ENCODE data around the gene RIMS4.
"Not testable (repeated sequence)": the region's sequence is repeated elsewhere in the genome, so short reads cannot be mapped to it uniquely, and the experiment has no call there.

RIMS4 gene

GRCh38 chr20:44763798-44764197 is 46.5 kb downstream of the RIMS4 start:
- DNase-seq (ENCODE audit: low read depth in 2 of 2) = not testable (repeated sequence)

GRCh38 chr20:44762466-44763140 is 47.7 kb downstream of the RIMS4 start:
- DNase-seq (ENCODE audit: low read depth in 2 of 2) = no peak

GRCh38 chr20:44761423-44761822 is 48.9 kb downstream of the RIMS4 start:
- no peak for DNase-seq (ENCODE audit: low read depth in 2 of 2)

- DNase-seq (ENCODE audit: low read depth in 2 of 2) = no peak
These were observed 50.8 kb downstream of the RIMS4 start for GRCh38 chr20:44759595-44759994.

DNA sequence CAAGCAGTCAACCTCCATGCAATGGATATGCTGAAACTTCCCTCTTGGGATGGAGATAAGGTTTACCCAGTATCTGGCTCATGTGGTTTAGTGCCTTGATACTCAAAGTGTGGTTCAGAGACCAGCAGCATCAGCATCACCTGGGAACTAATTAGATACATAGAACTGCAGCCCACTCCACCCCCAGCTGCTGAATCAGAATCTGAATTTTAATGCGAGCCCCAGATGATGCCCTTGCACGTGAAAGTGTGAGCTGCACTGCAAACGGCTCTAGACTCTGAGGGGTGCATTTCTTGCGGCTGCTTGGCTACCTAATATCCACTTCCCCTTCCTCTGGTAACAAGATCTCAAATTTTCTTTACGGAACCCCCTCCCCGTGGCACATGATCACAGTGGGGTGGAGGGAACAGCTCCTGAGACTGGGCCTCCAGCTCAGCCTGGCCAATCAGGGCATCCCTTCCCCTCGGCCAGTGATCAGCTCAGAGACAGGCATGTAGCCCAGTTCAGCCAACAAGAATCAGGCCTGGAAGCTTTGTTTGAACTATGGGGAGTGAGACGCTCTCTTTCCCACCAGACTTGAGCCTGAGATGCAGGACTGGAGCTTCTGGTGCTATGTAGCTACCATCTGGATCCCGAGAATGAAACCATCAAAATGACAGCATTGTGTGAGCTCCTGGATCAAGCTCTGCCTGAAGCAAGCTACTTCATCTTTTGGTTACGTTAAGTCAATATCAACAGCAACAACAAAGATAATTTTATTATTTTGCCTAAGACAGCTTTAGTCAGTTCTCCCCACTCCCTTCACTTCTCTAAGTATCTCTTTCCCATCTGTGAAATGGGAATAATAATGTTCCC is 51.9 kb downstream of the RIMS4 start:
- DNase-seq (ENCODE audit: low read depth in 2 of 2) = no peak

GRCh38 chr20:44756956-44757355 is 53.4 kb downstream of the RIMS4 start:
- no peak for DNase-seq (ENCODE audit: low read depth in 2 of 2)

- DNase-seq (ENCODE audit: low read depth in 2 of 2) = no peak
These were observed 54.2 kb downstream of the RIMS4 start for GRCh38 chr20:44756011-44756688.

DNA sequence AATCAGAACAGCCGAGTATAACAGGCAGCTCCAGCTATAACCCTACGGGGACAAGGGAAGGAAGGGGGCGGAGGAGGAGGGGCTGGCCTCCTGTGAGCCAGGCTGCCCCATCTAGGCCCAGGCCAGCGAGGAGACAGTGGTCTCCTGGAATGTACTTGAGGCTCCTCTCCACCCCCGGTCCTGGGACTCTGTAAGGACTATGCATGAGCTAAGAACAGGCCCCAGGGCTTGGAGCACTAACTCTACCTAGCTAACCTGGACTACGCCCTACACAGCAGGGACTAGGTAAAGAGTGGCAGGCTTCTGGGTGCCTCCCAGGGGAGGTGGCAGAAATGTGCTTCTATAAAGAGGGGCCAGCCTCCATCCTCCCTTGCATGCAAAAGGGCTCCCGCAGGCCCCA is 55.8 kb downstream of the RIMS4 start:
- DNase-seq (ENCODE audit: low read depth in 2 of 2) = no peak

DNA sequence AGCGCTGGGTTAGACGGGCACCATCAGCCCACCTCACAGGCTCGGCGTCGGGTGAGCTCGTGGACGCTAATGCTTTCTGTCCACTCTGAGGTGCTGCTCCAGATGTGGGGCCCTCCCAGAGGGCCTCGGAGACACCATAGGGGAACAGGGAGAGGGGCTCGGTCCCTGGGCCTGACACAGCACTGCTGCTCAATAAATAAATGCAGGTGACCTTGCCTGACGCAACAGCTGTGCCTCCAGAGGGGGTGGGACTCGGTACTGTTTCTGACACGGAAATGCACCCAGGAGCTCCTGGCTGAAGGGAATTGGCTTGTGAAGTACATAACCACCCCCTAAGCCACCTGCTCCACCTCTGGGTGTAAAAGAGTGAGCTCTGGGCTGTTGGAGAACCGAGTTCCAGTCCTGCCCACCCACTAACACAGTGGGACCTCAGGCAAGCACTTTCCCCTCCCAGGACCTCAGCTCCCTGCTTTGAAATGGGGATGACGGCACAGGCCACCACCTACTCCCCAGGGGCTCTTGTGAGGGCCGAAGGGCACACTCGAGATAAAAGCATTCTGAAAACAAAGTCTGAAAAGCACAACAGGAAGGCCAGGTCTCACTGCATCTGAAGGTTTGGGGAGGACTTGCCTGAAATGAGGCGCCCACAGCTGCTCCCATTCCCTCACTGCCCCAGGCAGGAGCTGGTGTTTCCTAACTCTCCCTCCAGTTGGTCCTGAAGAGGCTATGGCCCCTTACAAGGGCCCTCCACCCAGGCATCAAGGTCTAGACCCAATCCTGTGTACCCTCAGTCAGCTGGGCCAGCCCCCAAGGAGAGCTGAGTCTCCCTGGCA is 58.0 kb downstream of the RIMS4 start:
- DNase-seq (ENCODE audit: low read depth in 2 of 2) = no peak

DNA sequence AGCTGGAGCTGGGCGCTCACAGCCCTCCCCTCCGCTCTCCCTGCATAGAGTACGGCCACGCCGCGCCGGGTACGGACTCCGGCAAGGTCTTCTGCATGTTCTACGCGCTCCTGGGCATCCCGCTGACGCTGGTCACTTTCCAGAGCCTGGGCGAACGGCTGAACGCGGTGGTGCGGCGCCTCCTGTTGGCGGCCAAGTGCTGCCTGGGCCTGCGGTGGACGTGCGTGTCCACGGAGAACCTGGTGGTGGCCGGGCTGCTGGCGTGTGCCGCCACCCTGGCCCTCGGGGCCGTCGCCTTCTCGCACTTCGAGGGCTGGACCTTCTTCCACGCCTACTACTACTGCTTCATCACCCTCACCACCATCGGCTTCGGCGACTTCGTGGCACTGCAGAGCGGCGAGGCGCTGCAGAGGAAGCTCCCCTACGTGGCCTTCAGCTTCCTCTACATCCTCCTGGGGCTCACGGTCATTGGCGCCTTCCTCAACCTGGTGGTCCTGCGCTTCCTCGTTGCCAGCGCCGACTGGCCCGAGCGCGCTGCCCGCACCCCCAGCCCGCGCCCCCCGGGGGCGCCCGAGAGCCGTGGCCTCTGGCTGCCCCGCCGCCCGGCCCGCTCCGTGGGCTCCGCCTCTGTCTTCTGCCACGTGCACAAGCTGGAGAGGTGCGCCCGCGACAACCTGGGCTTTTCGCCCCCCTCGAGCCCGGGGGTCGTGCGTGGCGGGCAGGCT is 60.1 kb downstream of the RIMS4 start:
- DNase-seq (ENCODE audit: low read depth in 2 of 2) = no peak

DNA sequence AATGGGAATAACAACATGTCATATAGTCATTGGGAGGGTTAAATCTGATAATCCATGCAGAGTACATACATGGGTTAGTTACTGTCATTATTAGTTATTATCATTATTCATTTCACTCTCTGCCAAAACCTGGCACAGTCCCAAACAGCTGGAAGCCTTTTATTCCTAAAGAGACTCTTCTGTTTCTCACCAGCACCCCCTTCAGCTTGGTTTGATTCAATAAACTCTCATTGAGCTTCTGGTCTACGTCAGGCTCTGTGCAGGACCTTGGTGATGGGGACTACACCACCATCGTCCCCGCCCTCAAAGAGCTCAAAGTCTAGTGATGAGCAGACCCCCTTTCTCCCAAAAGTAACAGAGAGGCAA is 62.4 kb downstream of the RIMS4 start:
- no peak for DNase-seq (ENCODE audit: low read depth in 2 of 2)

GRCh38 chr20:44747166-44748004 is 63.0 kb downstream of the RIMS4 start:
- peak; percentile 47 to 55 for DNase-seq (ENCODE audit: low read depth in 2 of 2)

GRCh38 chr20:44746367-44747165 is 63.8 kb downstream of the RIMS4 start:
- no peak for DNase-seq (ENCODE audit: low read depth in 2 of 2)

DNA sequence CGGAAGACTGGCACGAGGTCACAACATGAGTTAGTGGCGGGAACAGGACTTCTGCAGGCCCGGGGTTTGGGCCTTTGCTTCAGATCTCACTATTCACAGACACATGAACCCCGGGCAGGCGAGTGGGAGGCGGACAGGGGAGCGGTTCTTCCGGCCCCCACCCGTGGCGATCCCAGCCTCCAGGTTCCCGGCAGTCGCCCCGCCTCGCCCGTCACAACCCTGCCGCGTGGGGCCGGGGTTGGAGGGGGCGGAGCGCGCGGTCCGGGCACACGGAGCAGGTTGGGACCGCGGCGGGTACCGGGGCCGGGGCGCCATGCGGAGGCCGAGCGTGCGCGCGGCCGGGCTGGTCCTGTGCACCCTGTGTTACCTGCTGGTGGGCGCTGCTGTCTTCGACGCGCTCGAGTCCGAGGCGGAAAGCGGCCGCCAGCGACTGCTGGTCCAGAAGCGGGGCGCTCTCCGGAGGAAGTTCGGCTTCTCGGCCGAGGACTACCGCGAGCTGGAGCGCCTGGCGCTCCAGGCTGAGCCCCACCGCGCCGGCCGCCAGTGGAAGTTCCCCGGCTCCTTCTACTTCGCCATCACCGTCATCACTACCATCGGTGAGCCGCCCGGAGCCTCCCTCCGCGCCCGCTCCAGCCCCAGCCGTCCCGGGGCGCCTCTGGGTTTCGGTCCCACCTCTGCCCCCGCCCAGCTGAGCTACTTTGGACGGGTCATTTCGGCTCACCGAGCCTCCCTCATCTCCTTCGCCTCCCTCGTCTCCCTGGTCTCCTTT is 64.6 kb downstream of the RIMS4 start, which contains the start of gene KCNK15:
Gene KCNK15 (plus strand): TSS at position 268 of the 769 bp plus-strand sequence. CDS start 46 bp downstream, at position 314.
- peak; percentile 41 to 56 for DNase-seq (ENCODE audit: low read depth in 2 of 2)

DNA sequence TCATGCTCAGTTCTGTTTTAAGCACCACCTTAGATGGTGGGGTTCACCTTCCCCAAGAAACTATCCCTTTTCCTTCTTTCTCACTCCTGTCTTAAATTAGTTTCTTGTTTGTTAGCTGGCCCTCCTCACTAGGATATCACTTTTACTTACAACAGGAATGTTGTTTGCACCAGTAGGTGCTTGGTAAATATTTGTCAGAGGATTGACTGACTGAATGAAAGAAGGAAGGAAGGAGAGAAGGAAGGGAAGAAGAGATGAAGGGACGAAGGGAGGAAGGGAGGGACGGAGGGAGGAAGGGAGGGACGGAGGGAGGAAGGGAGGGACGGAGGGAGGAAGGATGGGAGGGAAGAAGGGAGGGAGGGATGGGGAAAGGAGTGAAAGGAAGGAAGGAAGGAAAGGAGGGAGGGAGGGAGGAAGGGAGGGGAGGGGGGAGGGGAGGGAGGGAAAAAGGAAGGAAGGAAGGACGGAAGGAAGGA is 65.2 kb downstream of the RIMS4 start:
- no peak for DNase-seq (ENCODE audit: low read depth in 2 of 2)

DNA sequence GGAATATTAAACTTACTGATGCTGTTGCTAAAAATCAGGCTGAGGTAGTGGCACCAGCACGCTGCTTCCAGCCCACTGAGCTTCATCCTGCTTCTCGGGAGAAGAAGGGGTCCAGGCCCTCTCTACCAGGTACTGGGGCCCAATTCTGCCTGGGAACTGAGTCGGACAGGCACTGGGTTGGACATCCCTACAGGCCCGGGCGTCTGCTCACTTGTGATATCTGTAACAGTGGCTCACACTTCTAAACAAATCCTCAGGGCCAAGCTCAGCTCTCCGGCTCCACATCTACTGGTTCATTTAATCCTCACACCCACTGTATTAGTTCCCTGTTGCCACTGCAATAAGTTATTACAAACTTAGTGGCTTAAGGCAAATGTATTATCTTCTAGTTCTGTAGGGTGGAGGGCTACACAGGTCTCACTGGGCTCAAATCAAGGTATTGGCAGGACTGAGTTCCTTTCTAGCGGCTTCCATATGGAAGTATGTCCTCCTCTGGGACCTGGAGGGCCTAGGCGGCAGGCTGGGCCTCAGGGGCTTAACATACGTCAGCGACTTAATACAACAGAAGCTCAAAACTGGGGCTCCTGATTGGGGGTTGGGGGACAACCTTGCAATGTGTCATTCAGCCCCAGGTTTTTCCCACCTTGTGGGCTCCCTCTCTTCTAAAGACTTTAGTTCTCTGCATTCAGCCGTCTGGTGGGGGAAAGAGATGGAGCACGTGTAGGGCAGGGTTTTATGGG is 66.3 kb downstream of the RIMS4 start:
- no peak for DNase-seq (ENCODE audit: low read depth in 2 of 2)

GRCh38 chr20:44743080-44743701 is 67.2 kb downstream of the RIMS4 start:
- no peak for DNase-seq (ENCODE audit: low read depth in 2 of 2)
